Stimulated activated CD8-positive, alpha-beta memory T cell treated with anti-CD3 and anti-CD28 coated beads, Interleukin-12 subunit alpha, Interleukin-12 subunit beta, amount 100 ng/mL, for 1 hour (primary cell): Measurements from ENCODE around the gene TTC9B.

Experiments used
- DNase-seq: peaks from one replicate; pipeline ENCODE4 v3.0.0-alpha.2; 2020; ENCODE audit warnings: low read depth

Gene TTC9B

DNA sequence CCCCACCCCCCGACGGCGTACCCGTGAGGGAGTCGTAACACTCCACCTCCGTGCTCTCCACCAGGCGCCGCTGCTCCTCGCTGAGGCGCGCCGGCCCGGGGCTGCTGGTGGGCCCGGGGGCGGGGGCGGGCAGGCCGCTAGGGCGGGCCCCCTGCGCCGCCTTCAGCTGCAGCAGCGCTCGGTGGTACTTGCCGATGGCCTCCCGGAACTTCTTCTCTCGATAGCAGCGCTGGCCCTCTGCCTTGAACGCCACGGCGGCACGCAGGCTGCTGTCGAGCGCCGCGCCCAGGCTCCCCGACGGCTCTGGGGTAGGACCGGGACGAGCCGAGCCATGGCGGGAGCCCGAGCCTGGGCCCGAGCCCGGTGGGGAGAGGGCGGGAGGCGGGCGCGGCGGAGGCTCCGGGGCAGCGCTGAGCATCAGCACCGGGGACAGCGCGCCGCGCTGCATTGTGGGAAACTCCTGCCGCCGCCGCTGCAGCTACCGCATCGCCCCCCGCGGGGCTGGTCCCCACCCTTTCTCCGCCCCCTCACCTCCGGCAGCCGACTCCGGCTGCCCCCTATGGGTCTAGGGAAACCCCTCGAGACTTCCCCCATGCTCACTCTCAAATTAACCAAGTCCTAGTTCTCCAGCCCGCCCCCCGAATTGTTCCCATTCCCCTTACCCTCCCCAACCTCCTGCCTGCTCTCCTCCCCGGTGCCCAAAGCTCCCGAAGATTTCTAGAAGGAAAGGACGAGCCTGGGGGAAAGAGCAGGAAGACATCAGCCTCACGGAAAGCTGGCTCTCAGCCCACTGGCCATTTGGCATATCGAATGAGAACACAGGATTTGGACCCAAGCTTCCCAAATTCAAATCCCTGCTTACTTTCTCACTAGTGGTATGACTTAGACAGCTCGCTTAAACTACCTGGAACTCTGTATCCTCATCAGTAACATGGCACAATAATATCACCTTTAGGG, at the start of gene TTC9B:
TSS of gene TTC9B (minus strand) at position 451 of the 957 bp plus-strand sequence. CDS start at position 448, 3 bp downstream.
- no peak for DNase-seq

DNA sequence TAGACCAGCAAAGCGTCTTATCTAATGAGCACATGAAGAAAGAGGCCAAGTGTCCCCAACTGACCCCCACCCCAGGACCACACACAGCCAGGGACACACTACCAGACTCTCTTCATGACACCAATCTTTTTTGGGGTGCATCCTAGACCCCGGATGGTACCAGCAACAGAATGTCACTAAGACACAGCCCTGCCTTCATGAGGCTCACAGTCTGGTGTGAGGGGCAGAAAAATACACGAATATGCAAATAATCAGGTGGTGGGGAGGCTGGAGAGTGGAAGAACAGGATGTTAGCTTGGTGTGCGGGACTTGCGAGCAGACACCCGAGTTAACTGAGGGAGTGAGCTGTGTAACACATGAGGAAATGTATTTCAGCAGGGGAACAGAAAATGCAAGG, 49.4 kb upstream of the TTC9B start:
- DNase-seq = no peak

DNA sequence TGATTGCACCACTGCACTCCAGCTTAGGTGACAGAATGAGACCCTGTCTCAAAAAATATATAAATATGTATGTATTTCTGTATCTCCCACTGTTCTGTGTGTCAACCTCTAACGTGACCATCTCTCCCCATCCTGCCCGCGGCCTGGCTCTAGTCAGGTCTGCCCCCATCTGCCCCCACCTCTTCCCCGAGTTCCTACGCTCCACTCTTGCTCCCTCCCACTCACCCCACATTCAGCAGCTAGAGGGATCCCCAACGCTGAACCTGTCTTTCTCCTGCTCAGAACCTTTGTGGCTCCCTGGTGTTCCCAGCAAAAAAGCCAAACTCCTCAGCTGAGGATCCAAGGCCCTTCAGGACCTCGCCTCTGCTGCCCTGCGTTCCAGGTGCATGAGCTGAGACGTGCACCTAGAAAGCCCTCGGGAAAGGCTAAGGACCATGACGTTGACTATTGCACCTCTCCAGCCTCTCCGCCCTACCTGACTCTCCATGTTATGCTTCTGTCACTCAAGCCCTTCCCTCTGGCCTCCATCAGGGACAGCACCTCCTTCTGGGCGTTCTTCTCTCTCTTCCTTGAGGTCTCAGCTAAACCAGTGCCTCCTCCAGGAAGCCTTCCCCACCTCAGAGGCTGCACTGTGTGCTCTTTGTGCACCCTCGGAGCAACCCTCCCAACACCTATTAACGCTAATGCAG, 48.9 kb upstream of the TTC9B start:
- no peak for DNase-seq

DNA sequence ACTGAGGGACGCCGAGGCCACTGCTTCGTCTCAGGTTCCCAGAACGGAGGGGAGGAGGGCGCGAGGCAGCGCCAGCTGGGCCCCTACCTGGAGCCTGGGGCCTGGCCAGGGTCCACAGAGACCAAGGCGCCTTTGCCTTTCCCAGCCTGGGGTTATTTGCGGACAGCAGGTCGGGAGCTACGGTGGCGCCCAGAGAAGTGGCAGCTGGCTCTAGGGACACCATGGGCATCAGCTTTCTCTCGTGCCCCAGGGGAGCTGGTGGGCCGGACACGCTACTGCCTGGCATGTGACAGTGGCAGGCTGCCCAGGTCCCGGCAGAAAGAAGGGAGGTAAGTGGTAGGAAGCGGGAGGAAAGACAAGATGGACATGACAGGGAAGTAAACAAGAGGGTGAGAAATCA, 47.9 kb upstream of the TTC9B start:
- DNase-seq = no peak

DNA sequence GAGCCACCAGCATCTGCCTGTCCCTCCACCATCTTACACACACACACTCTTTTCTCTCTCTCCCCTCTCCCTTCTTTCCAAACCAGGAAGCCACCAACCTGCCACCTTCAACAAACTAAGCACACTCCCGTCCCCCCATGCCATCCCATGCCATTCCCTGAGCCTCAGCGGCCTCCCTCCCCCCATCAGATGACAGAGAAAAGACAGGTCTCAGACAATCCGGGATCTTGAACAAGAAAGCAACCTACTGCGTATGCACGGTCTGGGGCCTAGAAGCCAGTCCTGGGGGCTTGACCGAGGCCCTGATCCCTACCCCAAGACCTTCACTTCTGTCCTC, 47.5 kb upstream of the TTC9B start:
- DNase-seq = no peak

DNA sequence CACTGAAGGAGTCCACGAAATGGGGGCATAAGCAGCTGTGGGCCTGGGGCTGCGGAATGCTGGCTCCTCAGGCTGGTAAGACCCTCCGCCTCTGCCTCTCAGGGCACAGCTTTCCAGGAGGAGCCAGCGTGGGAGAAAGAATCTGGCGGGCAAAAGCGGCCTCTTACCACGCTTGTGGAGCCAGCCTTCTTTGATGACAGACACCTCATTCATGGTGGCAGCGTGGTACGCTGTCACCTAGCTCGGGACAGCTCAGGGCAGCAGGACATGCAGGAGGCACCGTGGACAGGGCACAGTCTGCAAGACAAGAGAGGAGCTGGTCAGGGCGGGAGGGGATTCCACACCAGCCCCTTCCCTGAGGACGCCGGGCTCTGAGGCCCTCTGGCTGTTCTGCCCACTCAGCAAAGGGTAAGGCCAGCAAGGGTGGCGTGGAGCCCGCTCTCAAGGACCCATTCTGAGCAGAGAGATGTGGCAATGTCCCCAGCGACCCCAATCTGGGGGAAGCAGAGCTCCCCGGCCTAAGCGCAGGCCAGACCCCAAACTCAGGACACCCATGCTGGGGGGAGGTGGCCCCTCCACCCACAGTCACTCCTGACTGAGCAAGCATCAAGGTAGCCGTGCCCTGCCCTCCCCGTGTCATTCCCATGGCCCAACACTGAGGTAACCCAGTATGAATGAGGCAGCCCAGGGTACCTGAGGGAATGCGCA, 47.0 kb upstream of the TTC9B start:
- no peak for DNase-seq

DNA sequence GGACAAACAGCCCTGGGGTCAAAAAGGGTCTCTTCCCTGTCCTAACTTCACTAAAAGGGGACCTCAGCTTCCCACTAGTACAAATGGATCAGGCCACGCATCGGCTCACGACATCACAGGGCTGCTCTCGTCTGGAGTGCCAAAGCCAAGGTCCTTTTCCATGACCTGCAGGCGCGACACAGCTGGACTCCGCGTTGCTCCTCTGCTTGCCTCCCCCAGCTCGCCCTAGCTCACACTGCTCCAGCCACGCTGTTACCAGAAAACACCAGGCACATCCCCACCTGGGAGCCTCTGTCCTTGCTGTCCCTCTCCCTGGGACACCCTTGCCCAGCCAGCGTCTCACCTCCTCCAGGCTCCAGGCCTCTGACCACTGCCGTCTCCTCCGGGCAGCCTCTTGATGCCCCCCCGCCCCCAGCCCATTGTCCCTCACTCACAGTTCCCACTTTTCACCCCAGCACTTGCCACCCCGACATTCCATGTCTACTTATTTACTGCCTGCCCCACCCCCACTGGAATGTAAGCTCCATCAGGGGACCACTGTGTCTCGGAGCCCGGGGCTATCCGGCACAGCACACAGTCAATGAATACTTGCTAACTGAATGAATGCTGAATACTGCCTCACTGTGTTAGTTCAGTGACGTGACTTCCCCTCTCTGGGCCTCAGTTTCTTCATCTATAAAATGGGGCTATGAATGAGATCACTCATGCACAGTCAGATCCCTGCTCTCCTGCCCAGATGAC, 46.3 kb upstream of the TTC9B start:
- DNase-seq = no peak

DNA sequence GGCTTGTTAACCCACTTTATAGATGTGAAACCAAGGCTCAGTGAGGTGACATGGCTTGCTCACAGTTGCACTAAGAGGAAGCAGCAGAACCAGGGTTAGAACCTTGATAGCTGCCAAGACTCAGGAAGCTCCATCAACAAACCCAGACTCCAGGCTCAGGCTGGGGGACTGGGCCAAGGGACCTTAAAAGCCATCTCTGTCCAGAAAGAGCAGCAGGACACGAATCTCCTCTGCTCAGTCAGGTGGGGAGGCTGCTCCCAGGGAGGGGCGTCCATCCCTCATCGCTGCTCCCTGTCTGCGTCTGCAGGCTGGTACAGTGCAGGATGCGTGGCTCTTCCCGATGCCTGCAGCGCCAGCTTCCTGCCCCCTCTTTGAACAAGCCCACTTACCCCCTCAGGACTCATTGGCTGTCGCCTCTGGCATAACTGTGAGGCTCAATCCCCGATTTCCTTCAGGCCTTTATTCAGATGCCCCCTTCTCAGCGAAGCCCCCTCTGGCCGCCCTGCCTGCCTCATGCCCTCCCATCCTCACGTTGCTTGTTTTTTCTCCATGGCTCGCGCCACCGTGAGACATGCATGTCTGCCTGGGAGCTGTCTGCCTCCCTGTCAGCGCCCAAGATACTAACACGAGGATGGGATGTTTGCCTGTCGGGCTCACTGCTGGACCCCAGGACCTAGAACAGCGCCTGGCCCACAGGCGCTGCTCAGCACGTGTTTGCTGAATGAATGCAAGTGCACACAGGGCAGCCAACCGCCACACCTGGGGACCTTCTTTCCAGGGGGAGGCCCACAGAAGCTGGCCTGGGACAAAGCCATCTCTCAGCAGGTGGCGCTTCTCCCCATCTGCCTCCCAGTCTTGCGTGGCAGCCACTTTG, 45.5 kb upstream of the TTC9B start:
- DNase-seq = no peak

DNA sequence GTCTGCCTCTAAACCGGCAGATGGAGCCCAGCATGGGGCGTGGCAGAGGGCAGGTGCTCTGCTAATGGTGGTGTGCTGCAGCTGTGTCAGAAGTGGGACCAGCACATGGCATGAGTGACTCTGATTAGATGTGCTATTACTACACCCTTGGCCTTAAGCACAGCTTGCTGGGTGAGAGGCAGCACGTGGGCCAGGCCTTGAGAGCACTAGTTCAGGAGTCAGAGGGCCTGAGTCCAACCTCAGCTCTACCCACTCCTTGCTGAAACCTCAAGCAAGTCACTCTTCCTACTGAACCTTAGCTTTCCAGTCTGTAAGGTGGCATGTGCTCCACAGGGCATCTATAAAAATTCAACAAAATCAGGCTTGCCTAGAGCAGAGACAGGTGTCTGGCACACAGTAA, 44.2 kb upstream of the TTC9B start:
- DNase-seq = no peak

DNA sequence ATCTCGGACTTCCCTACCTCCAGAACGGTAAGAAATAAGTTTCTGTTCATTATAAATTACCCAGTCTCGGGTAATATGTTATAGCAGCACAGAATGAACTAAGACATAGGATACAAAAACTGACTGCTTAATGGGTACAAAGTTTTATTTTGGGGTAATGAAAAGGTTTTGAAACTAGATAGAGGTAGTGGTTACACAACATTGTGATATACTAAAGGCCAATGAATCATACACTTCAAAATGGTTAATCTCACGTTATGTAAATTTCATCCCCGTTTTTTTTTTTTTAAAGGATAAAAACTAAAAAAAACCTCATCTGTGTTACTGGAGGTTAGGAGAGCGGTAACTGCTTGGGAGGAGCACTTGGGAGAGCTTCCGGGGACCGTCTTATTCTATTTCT, 43.4 kb upstream of the TTC9B start:
- DNase-seq = no peak

DNA sequence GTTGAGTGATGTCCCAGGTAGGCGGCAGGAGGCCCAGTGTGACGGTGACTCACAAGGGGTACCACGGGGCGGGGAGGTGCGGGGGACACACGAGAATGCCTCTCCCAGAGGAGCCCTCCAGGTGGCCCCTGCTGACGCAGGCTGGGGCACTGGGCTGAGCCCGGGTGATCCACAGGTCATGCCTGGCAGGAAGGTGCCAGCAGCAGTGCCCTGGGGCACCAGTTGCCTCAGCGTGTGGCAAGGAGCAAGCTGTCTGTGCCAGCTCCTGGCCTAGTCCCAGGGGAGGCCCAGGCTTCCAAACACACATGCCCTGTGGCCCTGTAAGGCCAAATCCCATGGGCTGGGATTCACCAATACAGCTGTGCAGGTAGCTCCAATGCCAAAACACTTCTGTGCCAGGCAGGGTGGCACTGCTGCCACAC, 38.9 kb upstream of the TTC9B start:
- no peak for DNase-seq

DNA sequence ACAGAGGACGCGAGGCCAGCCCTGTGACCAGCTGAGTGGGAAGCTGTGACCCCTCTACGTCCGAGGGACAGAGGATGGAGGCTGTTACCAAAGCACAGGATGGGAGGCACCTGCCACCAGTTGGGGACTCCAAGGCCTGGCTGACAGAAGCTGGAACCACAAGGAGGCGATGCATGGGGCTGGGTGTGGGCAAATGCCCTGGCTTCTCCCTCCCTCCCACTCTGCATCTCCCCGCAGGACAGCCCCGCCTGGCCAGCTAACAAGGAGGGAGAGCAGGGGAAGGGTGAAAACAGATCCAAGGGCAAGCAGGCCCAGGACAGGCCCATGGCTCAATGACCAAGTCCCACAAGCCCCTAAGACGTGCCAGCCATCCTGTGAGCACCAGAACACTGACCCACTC, 38.3 kb upstream of the TTC9B start:
- no peak for DNase-seq

DNA sequence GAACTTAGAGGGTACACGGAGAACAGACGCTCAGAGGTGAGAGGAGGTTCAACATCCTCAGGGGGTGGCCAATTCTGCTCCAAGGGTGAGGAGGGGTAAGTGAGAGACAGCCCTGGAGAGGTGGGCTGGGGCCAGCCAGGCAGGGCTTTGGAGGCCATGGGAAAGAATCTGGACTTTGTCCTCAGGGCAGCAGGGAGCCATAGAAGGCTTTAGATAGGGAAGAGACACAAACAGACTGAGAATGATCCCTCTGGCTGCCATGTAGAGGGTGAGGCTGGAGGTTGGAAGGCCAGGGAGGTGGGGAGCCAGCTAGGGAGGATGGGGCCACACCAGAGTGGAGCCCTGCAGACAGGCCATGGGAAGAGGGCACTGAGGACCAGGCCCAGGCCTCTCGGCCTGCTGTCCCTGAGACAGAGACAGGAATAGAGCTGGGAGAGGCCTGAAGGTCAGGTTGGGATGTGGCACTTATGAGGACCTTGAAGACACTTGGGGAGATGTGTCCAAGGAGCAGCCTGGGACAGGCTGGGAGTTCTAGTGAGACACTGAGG, 37.5 kb upstream of the TTC9B start:
- DNase-seq = no peak

DNA sequence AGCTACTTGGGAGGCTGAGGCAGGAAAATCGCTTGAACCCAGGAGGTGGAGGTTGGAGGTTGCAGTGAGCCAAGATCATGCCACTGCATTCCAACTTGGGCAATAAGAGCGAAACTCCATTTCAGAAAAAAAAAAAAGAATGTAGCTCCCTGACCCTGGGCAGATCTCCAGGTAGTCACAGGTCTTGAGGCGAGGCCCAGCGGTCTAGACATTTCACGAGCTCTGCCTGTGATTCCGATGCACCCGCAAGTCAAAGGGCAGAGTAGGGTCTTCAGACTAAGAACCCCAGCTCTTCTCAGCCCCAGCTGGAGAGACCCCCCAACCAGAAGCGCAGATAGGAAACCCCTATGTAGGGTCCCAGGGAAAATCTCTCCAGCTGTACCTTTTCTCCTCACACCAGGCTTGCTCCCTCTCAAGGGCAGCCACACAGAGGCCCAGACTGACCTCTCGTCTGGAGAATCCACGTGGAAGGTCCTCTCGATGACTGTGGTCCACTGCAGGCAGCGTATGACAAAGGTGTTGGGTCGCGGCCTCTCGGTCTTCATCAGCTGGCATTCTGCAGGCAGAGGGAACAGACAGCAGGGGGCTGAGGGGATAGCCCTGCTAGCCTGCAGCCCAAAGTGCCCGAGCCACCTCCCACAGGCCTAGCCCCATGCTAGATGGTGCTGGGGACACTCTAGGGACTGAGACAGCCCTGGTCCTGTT, 36.7 kb upstream of the TTC9B start:
- no peak for DNase-seq

DNA sequence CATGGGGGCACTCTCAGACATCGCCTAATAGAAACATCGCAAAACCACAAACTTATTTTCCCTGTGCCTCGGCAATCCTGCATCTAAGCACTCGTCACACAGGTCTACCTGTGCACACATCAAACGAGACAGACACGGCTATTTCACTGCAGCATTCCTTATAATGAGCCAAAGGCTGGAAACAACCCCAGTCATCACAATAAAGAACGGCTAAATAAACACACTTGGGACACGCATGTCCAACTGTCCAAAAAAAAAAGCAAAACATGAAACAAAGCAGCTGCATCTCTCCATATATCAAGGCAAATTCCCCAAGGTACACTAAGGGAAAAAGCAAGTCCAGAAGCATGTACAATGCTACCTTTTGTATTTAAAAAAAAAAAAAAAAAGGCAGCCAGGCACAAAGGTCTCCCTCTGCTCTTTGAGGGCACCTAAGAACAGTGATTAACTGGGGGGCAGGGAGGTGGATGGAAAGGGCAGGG, 35.5 kb upstream of the TTC9B start:
- no peak for DNase-seq

DNA sequence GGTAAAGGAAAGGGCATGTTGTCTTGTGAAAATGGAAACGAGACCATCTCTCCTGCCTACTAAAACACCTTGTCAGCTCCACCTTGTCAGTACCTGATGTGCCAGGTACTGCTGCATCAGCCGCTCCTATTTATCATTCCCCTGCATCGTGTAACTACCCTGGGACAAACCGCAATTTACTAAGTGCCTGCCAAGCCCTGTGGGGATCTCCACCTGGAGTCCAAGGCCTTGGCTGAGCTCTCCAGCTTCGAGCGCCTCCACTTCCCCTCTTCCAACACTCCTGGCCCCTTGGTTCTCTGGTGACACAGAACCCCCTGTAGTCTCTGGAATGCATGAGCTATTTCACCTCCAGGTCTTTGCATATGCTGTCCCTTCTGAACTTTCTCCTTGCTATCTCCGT, 34.2 kb upstream of the TTC9B start:
- no peak for DNase-seq

DNA sequence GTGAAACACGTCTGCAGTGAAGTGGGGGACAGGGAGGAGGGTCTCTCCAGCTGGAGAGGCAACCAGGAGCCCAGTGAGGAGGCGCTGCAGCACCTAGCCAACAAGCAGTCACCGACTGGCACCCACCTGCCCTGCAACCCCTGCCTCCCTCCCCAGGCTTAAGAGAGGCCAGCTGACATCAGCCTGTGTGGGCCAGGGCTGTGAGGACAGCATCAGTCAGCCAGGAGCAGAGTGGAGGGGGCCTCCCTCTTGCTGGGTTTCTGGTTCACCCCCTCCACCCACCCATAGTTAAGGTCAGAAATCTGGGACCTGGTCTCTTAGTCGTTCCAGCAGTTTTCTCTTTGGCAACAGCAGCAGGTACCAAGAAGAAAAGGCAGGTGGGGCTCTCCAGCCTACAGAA, 33.8 kb upstream of the TTC9B start:
- DNase-seq = no peak

DNA sequence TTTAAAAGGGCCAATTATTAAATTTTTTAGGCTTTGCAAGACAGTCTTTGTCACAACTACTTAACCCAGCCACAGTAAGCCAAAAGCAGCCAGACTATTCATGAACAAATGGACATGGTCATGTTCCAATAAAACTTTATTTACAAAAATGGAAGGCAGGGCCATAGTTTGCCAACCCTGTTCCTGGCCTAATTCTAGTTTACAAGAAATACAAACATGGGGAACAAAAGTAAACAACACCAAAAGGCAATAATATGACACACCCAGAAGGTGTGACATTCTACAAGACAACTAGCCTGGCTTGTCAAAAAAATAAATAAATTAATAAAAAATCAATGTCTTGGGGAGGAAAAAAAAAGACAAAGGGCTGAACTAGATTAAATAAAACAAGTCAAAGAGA, 33.1 kb upstream of the TTC9B start:
- DNase-seq = no peak

DNA sequence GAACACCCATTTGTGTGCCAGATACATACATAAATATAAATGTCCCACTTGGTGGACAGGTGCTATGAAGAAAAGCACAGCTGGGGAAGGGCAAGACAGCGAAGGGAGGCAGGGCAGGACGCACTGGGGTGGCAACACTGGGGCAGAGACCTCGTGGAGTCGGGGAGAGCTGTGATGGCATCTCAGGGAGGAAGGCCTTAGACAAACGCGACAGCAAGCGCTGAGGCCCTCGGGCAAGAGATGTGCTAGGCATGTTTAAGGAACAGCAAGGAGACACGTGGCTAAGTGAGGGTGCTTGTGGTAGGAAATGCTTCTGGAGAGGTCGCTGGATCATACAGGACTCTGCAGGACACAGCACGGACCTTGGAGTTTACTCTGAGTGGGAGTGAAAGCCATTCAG, 31.6 kb upstream of the TTC9B start:
- DNase-seq = no peak

DNA sequence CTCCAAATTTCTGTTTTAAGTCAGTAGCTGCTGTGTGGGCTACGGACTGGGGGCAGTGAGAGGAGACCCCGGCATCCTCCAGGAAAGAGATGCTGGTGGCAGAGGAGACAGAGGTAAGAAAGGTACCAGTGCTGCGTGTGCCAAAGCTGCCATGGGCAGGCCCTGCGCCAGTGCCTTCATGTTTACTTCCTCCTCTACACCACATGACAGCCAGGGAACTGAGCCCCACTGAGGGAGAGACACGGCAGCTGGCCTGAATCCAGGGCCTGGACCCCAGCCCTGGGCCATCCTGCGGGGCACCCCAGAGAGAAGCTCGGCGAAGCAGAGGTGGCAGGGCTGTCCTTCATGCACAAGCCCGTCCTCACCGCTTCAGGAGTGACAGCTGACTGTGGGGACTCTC, 31.0 kb upstream of the TTC9B start:
- DNase-seq = no peak
